GM19035 (cell line): ENCODE results near the gene TMEM108.

Experiments
- ATAC-seq: cut with Tn5 transposase; IDR thresholded peaks from one replicate; pipeline ENCODE4 v1.9.1; 2021; ENCODE audit not compliant: unreplicated experiment

TMEM108 gene

GRCh38 chr3:133209871-133210550 is 171.8 kb downstream of the TMEM108 start:
- no peak for ATAC-seq

DNA sequence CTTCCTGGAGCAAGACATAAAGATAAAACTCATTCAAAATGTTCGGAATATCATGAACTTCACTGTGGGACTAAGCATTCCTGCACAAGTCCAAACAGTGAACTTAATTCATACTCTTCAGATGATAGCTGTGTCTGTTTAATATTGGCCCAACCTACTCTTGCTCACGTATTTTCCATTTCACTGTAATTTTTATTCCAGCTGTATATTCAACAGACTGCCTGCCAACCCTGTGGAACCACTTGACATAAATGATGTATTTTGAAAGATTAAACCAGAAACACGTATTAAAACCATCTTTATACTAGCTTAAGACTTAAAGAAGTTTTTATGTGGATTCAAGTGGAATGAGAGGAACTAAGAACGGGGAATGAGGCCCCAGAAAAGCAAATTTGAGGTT is 172.5 kb downstream of the TMEM108 start:
- ATAC-seq: no peak

DNA sequence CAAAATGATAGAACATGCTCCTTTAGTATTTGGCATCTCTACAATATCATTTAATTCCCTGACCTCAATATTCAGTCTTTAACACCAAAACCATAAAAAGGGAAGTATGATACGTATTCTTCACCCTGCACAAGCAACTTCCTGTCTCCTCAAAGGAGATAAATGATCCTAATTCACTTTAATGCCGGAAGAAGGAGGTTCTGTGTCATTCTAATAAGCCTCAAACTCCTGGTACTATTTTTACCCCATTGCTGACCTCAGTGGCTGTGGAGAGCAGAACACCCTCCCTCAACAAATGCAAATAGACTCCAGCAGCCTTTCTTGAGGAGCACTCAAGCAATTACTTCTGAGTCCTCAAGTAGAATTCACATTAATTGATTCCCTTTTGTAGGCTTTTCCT is 173.3 kb downstream of the TMEM108 start:
- peak; percentile 89 for ATAC-seq

GRCh38 chr3:133211856-133212255 is 173.7 kb downstream of the TMEM108 start:
- ATAC-seq: no peak

DNA sequence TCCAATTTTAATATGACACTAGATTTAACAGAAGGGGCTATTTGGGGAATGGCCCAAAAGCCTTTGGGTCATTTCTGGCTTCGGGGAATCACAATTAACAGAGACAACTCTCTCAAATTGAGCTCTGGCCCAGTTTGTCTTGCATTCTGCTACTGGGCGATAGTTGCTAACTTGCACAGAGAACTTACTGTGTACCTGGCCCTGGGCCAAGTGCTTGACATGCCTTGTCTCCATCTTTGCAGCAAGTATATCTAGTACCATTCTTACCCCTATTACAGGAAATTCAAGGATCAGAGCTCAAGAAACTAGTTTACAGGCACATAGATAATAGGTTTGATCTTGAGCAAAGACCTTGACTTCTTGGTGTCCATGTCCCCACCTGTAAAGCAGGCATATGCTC is 175.7 kb downstream of the TMEM108 start:
- ATAC-seq: no peak

DNA sequence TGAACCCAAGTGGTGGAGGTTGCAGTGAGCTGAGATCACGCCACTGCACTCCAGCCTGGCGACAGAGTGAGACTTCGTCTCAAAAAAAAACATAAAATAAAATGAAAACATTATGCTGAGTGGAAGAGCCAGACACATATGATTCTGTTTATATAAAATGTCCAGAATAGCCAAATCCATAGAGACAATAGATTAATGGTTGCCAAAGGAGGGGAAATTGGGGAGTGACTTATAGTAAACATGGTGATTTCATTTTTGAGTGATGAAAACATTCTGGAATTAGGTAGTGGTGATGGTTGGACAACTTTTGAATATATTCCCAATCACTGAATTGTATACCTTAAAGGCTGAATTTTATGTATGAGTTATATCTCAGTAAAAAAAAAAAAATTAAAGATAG is 189.6 kb downstream of the TMEM108 start:
- ATAC-seq: no peak

DNA sequence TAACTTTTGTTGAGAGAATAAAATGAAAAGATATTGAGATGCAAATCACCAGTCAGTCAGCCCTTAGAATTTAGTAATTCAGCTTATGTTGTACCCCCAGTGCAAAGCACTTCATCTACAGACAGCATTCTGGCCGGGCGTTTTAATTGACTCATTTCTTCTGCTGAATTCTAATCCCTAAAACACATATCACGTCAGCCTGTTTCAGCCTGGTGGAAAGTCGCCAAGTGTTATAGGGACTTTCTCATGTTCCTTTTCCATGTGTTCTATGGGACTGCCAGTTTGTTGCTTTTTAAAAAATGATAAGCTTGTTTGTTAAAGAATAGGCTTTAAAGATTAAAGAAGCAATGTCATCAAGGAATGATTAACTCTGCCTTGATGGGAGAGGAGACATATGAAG is 192.0 kb downstream of the TMEM108 start:
- ATAC-seq: no peak

GRCh38 chr3:133236901-133237300 is 198.7 kb downstream of the TMEM108 start:
- no peak for ATAC-seq

DNA sequence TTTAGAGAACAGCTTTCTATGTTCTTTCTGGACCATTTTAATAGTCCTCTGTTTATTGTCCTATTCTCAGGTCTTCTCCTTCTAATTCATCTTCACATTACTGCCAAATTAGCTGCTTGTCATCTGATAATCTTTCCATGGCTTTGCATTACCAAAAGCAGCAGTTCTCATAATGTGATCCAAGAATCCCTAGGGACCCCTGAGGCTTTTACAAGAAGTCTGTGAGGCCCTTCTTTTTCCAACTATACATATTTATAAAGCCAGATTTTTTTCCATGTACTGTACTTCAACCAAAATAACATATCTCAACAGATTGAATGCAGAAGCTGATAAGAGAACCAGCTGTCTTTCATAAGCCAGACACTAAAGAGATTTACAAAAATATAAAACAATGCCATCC is 199.2 kb downstream of the TMEM108 start:
- ATAC-seq: no peak

- no peak for ATAC-seq
Observed at GRCh38 chr3:133238015-133238414, 199.8 kb downstream of the TMEM108 start.

DNA sequence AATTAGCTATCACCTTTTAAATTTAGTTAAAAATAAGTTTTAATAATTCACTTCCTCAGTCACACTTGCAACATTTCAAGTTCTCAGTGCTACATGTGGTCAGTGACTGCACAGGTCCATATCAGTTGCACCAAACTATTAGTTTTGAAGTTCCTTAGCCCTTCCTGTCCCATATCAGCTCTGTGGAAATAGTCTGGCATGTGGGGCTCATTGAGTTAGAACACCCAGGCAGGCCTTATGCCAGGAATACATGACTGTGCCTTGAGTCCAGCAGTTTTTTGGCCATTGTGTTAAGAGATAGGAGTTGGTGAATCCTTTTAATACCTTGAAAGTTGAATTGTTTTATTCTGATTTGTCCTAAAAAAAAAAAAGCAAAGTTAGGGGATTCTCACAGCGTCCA is 207.9 kb downstream of the TMEM108 start:
- ATAC-seq: no peak

GRCh38 chr3:133246773-133247172 is 208.6 kb downstream of the TMEM108 start:
- no peak for ATAC-seq

GRCh38 chr3:133248389-133248788 is 210.2 kb downstream of the TMEM108 start:
- ATAC-seq: no peak

GRCh38 chr3:133249490-133249889 is 211.3 kb downstream of the TMEM108 start:
- no peak for ATAC-seq

DNA sequence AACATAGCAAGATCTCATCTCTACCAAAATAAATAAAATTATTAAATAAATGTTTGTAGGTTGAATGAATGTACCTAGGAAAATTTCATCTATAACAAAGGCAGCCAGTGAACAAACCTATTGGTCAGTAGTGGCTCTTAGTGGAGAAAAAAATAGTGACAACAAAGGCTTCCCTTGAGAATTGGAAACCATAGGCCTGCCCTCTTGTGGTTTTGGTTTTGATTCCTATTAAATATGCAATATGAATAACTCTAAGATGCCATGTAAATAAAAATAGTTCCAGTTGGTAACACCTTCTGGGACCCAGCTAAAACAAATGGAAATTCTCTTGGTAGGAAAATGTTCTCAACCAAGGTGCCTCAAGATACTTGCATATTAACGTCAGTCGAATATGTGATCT is 216.0 kb downstream of the TMEM108 start:
- no peak for ATAC-seq

DNA sequence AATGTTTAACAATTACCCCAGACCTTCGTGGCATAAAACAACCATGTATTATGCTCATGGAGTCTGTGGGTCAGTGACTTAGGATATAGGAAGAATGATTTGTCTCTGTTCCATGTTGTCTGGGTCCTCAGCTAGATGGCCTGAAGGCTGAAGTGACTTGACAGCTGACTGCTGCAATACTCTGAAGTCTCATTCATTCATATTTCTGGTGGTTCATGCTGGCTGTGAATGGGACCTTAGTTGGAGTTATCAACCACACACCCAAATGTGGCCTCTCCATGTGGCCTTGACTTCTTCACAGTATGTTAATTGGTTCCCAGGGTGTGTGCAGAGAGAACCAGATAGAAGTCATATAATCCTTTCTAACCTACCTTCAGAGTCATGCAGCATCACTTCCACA is 216.5 kb downstream of the TMEM108 start:
- no peak for ATAC-seq

GRCh38 chr3:133256787-133257483 is 218.7 kb downstream of the TMEM108 start:
- ATAC-seq: peak; percentile 76

DNA sequence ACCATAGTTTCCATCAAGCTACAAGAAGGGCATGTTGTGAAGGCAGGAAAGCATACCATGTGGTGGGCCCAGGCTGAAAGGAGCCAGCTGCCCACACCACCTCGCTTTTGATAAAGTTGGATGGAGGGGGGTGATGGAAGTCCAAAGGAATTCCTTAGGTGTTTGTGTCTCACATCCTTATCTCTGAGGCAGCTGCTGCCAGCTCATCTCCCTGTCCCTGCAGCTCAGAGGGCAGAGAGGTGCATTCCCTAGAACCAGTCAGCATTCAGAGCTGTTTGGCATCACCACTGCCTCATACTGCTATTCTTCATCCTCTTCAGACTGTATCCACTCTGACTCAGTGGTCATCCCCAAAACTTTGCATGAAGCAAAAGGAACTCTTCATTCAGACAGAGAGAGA is 220.2 kb downstream of the TMEM108 start:
- ATAC-seq: no peak

DNA sequence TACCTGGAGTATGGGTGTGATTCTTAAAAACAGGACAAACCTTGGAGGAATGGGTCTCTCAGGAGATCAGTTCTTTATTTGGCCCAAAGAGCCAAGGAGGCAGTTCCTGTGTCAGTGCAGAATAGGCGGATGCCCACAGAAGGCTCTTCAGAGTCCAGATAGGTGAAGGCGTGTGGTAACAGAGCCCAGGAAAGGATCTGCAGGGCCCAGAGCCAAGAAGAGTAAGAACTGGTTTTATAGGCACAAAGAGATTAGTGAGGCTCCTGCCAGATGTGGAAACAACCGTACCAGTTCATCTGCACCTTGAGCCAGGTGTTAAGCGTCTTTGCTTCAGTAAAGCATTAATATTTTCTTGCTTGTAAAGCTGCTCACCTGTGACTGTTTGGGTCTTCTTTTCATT is 221.6 kb downstream of the TMEM108 start:
- ATAC-seq: no peak

GRCh38 chr3:133262333-133262732 is 224.1 kb downstream of the TMEM108 start:
- no peak for ATAC-seq

GRCh38 chr3:133264920-133265319 is 226.7 kb downstream of the TMEM108 start:
- no peak for ATAC-seq

DNA sequence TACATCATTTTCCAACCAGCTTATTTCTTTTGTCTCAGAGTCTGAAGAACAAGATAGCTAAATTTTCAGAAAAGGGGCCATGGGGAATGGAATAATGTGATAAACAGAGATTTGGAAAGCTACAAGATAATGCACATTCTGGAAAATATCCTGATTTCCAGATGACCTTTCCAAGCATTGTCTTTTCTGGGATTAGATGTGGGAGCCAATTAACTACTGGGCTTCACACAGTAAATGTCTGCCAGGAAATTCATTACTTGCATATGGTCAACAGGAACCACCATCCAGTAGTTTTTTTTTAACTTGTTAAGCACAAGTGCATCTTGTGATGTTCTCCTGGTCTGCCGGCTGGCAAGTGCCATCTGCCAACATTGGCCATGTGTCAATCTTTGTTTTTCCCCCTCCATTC is 230.5 kb downstream of the TMEM108 start:
- no peak for ATAC-seq

DNA sequence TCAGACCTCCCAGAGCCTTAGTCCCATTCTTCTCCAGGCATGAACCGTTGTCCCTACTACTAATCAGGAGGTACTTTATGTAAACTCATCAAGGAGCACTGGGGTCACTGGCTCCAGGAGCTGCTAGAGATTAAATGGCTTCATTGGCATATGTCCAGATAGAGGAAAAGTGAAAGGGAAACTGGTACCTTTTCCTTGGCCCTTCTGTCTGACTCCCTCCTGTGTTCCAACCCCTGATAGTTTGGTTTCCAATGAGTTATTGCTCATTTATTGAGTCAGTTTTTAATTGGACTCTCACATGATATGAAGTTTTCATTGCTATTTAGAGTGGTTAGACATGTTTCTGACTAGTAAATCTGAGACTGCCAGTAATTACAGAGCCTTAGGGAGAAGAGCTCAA is 231.2 kb downstream of the TMEM108 start:
- ATAC-seq: no peak
